OCI-LY7 (cell line): Measurements from ENCODE around the gene UBL4A. TPM values are rescaled to one million over a fixed set of nuclear protein-coding genes. Genes with fewer than 3 reads are reported as not detected.

Source experiments
- BruUV-seq: library from RNA; stranded (reverse); fragments of 400-500 nt; replicated peaks from 2 replicates; lab custom pipeline; 2021; lab: Mats Ljungman, UMichigan
- CTCF ChIA-PET: fragments of 300-600 bp; sonication (Branson Sonifier 250); formaldehyde crosslinking; loops from one replicate; lab custom pipeline; 2022; ENCODE audit warnings: antibody characterized with exemption; ENCODE audit not compliant: unreplicated experiment; lab: Charles Lee
- POLR2A ChIA-PET: fragments of 300-600 bp; sonication (Branson Sonifier 250); formaldehyde crosslinking; loops from one replicate; lab custom pipeline; 2022; ENCODE audit warnings: antibody characterized with exemption; lab: Charles Lee
- DNase-seq: peaks from one replicate; pipeline ENCODE4 v3.0.0-alpha.2; 2015; ENCODE audit warnings: low spot score
- H2AFZ ChIP-seq: fragments of 200-600 bp; sonication (generic), shearing (Covaris generic); 2 replicates; pipeline ENCODE4 v1.6.1; 2014; ENCODE audit warnings: mild to moderate bottlenecking, antibody characterized with exemption, low read length, moderate library complexity
- H3K27ac ChIP-seq: fragments of 200-600 bp; sonication (generic); 2 replicates; pipeline ENCODE4 v1.5.1; 2014; ENCODE audit warnings: mixed run types, low read depth, mild to moderate bottlenecking, moderate library complexity, low read length, inconsistent platforms; ENCODE audit not compliant: poor library complexity, severe bottlenecking
- H3K36me3 ChIP-seq: fragments of 200-600 bp; sonication (generic); 2 replicates; pipeline ENCODE4 v1.6.1; 2014; ENCODE audit warnings: mild to moderate bottlenecking, antibody characterized with exemption, low read length, moderate library complexity, mixed read lengths; ENCODE audit not compliant: insufficient read depth
- H3K4me1 ChIP-seq: fragments of 200-600 bp; sonication (generic); 2 replicates; pipeline ENCODE4 v1.5.1; 2014; ENCODE audit warnings: mild to moderate bottlenecking, low read length; ENCODE audit not compliant: insufficient read depth, poor library complexity, severe bottlenecking
- H3K4me2 ChIP-seq: fragments of 200-600 bp; sonication (generic); 2 replicates; pipeline ENCODE4 v1.6.1; 2014; ENCODE audit warnings: mild to moderate bottlenecking, low read length
- H3K4me3 ChIP-seq: fragments of 200-600 bp; sonication (generic); 2 replicates; pipeline ENCODE4 v1.5.1; 2014; ENCODE audit warnings: mild to moderate bottlenecking, low read depth, low read length; ENCODE audit not compliant: poor library complexity, severe bottlenecking
- H3K79me2 ChIP-seq: fragments of 200-600 bp; sonication (generic); 2 replicates; pipeline ENCODE4 v1.6.1; 2016; ENCODE audit warnings: low read depth, mild to moderate bottlenecking, low read length, moderate library complexity, mixed read lengths; ENCODE audit not compliant: insufficient read depth
- H3K9me2 ChIP-seq: fragments of 200-600 bp; sonication (generic); 2 replicates; pipeline ENCODE4 v1.6.1; 2016; ENCODE audit warnings: mild to moderate bottlenecking, low read length, mixed read lengths; ENCODE audit not compliant: insufficient read depth
- H3K9me3 ChIP-seq: fragments of 200-600 bp; sonication (generic); 2 replicates; pipeline ENCODE4 v1.6.1; 2014; ENCODE audit warnings: mild to moderate bottlenecking, mixed run types, low read length, mixed read lengths
- H4K20me1 ChIP-seq: fragments of 200-600 bp; sonication (generic); 2 replicates; pipeline ENCODE4 v1.6.1; 2014; ENCODE audit warnings: mild to moderate bottlenecking, antibody characterized with exemption, low read length, moderate library complexity, mixed read lengths; ENCODE audit not compliant: insufficient read depth
- EZH2phosphoT487 ChIP-seq: fragments of 200-600 bp; sonication (generic); IDR thresholded peaks from 2 replicates; pipeline ENCODE4 v1.6.1; 2018; ENCODE audit warnings: low read depth, borderline replicate concordance, mild to moderate bottlenecking, mixed run types, antibody characterized with exemption, low read length, moderate library complexity, mixed read lengths
- intact Hi-C: fragments of 100-400 bp; cut with micrococcal nuclease; formaldehyde crosslinking; loops from one replicate; pipeline ENCODE4 v1.10.0; 2022; ENCODE audit not compliant: unreplicated experiment
- total RNA-seq, 2 experiments: library from RNA; depleted of rRNA in 1 of 2; stranded (reverse); fragments of >200 nt in 1 of 2; shearing (Covaris generic) in 1 of 2; gene quantifications; 2 replicates each; pipeline ENCODE4 v1.2.3, GENCODE V29; 2014 to 2022
- TF ChIP-seq, protein P1 (sequence below): fragments of 200-600 bp; sonication (generic); conservative IDR thresholded peaks from 2 replicates; pipeline ENCODE4 v1.5.1; 2014; ENCODE audit warnings: mild to moderate bottlenecking, antibody characterized with exemption, low read length, moderate library complexity, mixed read lengths

UBL4A gene
- total RNA-seq, 2 experiments from 2014 or later: 49.7 to 89.9 TPM

DNA sequence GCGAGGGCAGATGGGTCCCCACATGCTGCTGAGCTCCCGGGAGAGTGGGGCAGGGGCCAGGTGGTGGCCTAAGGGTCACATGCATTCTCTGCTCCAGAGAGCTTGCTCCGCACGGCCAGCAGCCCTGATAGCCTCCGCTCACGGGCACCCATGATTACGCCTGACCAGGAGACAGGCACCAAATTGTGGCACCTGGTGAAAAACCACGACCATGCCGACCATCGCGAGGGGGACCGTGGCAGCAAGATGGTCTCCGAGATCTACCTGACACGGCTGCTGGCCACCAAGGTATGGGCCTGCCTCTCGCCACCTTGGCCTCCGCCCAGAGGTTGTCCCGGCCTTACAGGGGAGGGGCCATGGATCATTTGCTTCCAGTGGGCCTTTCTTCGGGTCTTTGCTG lies 16.5 kb downstream of the UBL4A start:
- ChIA-PET POLR2A (interaction anchor here (1.1 kb wide), 1 partner anchor 9 kb away, joined by 4 read pairs; the partner anchor contains the start of gene LAGE3), CTCF (no interaction called here)
- TF ChIP-seq, protein P1, sequence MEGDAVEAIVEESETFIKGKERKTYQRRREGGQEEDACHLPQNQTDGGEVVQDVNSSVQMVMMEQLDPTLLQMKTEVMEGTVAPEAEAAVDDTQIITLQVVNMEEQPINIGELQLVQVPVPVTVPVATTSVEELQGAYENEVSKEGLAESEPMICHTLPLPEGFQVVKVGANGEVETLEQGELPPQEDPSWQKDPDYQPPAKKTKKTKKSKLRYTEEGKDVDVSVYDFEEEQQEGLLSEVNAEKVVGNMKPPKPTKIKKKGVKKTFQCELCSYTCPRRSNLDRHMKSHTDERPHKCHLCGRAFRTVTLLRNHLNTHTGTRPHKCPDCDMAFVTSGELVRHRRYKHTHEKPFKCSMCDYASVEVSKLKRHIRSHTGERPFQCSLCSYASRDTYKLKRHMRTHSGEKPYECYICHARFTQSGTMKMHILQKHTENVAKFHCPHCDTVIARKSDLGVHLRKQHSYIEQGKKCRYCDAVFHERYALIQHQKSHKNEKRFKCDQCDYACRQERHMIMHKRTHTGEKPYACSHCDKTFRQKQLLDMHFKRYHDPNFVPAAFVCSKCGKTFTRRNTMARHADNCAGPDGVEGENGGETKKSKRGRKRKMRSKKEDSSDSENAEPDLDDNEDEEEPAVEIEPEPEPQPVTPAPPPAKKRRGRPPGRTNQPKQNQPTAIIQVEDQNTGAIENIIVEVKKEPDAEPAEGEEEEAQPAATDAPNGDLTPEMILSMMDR: no peak
- TF ChIP-seq EZH2phosphoT487: no peak
- BruUV-seq: no TSS peak
- no peaks in the 10 kb centered on the region for H3K9me3 ChIP-seq
- no peak overlapping the region for H3K27ac ChIP-seq
- H3K4me3 ChIP-seq: no peak overlapping the region
- H3K4me1 ChIP-seq: no peaks in the 10 kb centered on the region
- no peak for DNase-seq
- no peak overlapping the region for H3K4me2 ChIP-seq
- H3K36me3 ChIP-seq: no peaks in the 10 kb centered on the region
- H3K79me2 ChIP-seq: no peaks in the 10 kb centered on the region
- intact Hi-C loops: no loop called here
- no peak overlapping the region for H2AFZ ChIP-seq
- H3K9me2 ChIP-seq: no peaks in the 10 kb centered on the region
- no peaks in the 10 kb centered on the region for H4K20me1 ChIP-seq

DNA sequence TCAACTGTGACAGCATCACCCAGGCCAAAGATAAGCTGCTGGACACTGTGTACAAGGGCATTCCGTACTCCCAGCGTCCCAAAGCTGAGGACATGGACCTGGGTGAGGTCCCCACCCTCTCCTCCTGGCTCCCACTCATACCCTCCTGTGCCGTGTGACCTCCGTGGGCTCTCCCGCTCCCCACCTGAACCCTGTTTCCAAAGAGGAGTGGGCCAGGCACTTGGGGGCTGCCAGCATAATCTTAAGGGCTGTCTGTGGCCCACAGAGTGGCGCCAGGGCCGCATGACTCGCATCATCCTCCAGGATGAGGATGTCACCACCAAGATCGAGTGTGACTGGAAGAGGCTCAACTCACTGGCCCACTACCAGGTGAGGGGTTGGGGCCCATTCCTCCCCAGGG lies 17.3 kb downstream of the UBL4A start:
- TF ChIP-seq, protein P1: no peak
- no peak for TF ChIP-seq EZH2phosphoT487
- POLR2A ChIA-PET: interaction anchor here (1.1 kb wide), 1 partner anchor 10 kb away, joined by 4 read pairs; the partner anchor contains the start of gene LAGE3
- no peaks in the 10 kb centered on the region for H4K20me1 ChIP-seq
- H3K27ac ChIP-seq: no peak overlapping the region
- intact Hi-C loops: no loop called here
- no peaks in the 10 kb centered on the region for H3K4me1 ChIP-seq
- no peaks in the 10 kb centered on the region for H3K9me2 ChIP-seq
- no peak overlapping the region for H3K4me2 ChIP-seq
- CTCF ChIA-PET: no interaction called here
- no peak for DNase-seq
- no peaks in the 10 kb centered on the region for H3K36me3 ChIP-seq
- H3K4me3 ChIP-seq: no peak overlapping the region
- H3K79me2 ChIP-seq: no peaks in the 10 kb centered on the region
- no peak overlapping the region for H2AFZ ChIP-seq
- no peaks in the 10 kb centered on the region for H3K9me3 ChIP-seq
- BruUV-seq: no TSS peak

DNA sequence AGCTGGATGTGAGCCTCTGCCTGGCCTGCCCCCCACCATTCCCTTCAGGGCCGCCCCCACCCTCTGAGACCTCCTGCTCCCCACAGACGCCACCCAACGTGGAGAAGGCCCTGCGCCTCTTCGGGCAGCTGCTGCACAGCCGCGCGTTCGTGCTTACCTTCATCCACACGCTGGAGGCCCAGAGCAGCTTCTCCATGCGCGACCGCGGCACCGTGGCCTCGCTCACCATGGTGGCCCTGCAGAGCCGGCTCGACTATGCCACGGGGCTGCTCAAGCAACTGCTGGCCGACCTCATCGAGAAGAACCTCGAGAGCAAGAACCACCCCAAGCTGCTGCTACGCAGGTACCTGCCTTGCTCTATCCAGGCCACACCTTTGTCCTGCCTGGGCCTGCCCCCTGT lies 18.2 kb downstream of the UBL4A start:
- no peaks in the 10 kb centered on the region for H3K36me3 ChIP-seq
- no peaks in the 10 kb centered on the region for H3K4me1 ChIP-seq
- DNase-seq: no peak
- H4K20me1 ChIP-seq: no peaks in the 10 kb centered on the region
- no peak for TF ChIP-seq EZH2phosphoT487
- TF ChIP-seq, protein P1: no peak
- ChIA-PET CTCF (no interaction called here), POLR2A (interaction anchor here (0.8 kb wide), 1 partner anchor 15 kb away, joined by 4 read pairs; no protein-coding TSS in a partner anchor)
- no peak overlapping the region for H3K27ac ChIP-seq
- intact Hi-C loops: no loop called here
- no TSS peak for BruUV-seq
- H3K79me2 ChIP-seq: no peaks in the 10 kb centered on the region
- no peak overlapping the region for H3K4me3 ChIP-seq
- H3K9me3 ChIP-seq: no peaks in the 10 kb centered on the region
- no peaks in the 10 kb centered on the region for H3K9me2 ChIP-seq
- H2AFZ ChIP-seq: no peak overlapping the region
- no peak overlapping the region for H3K4me2 ChIP-seq
